Kidney epithelial cell (primary cell): ENCODE measurements around the gene RAB42. TPM values are rescaled to one million over a fixed set of nuclear protein-coding genes. Genes with fewer than 3 reads are reported as not detected.
A peak's percentile ranks its signal among the peaks of the same experiment; 100 is the strongest.

ENCODE experiments used
- DNase-seq: peaks from one replicate; pipeline ENCODE4 v3.0.0-alpha.2; 2010; ENCODE audit warnings: low read depth
- H3K27me3 ChIP-seq: 2 replicates; pipeline ENCODE4 v1.6.0; 2011; ENCODE audit warnings: low read length; ENCODE audit not compliant: control insufficient read depth, insufficient read depth
- H3K36me3 ChIP-seq: 2 replicates; pipeline ENCODE4 v1.5.1; 2011; ENCODE audit warnings: low read length; ENCODE audit not compliant: control insufficient read depth, insufficient read depth
- H3K4me3 ChIP-seq: 2 replicates; pipeline ENCODE4 v1.5.1; 2011; ENCODE audit warnings: low read depth, mild to moderate bottlenecking, control low read depth, low read length
- CTCF ChIP-seq: IDR thresholded peaks from 2 replicates; pipeline ENCODE4 v1.5.1; 2011; ENCODE audit warnings: mild to moderate bottlenecking, moderate library complexity, low read length, control low read depth, inconsistent platforms; ENCODE audit not compliant: insufficient read depth, poor library complexity, severe bottlenecking
- total RNA-seq: library from RNA; depleted of rRNA; stranded (reverse); fragments of >200 nt; gene quantifications from 2 replicates; pipeline ENCODE4 v1.2.3, GENCODE V29; 2015

The RAB42 gene
- total RNA-seq, 1 donor from 2014 or later: 13.5 TPM

GRCh38 chr1:28642847-28643635, 51.0 kb downstream of the RAB42 start, which contains the start of gene TAF12:
Gene TAF12 (minus strand): TSS chr1:28643067. CDS start chr1:28622081, 20,986 bp downstream.
- Histone ChIP-seq H3K36me3 (no peaks in the 10 kb centered on the region), H3K27me3 (no peaks in the 10 kb centered on the region), H3K4me3 (peak within 1 kb of the TSS; percentile 79)
- peak; percentile 27 for TF ChIP-seq CTCF
- peak; percentile 80 for DNase-seq

- no peaks in the 10 kb centered on the region for H3K27me3 ChIP-seq
- no peak overlapping the region for H3K4me3 ChIP-seq
- no peak for DNase-seq
- no peaks in the 10 kb centered on the region for H3K36me3 ChIP-seq
- no peak for TF ChIP-seq CTCF
Observed at GRCh38 chr1:28644494-28644893, 52.4 kb downstream of the RAB42 start.

Other genes with a start within 250 kb of the RAB42 start
- gene PHACTR4, start 222.5 kb upstream of the RAB42 start, total RNA-seq: 31.3 and 31.8 TPM in 2 replicates
- gene RCC1, start 86.2 kb upstream of the RAB42 start, total RNA-seq: 37.6 and 45.2 TPM in 2 replicates
- 11.9 and 20.1 TPM in 2 replicates for gene TRNAU1AP, start 39.2 kb upstream of the RAB42 start, total RNA-seq
- gene TAF12, start 50.8 kb downstream of the RAB42 start, total RNA-seq: 22.4 and 24.6 TPM in 2 replicates
- not detected in 2 replicates for gene RNU11, start 56.3 kb downstream of the RAB42 start, total RNA-seq
- 9.9 and 11.8 TPM in 2 replicates for gene GMEB1, start 76.5 kb downstream of the RAB42 start, total RNA-seq
- gene YTHDF2, start 144.7 kb downstream of the RAB42 start, total RNA-seq: 114 and 131 TPM in 2 replicates
- 0.21 and 0.34 TPM in 2 replicates for gene OPRD1, start 219.9 kb downstream of the RAB42 start, total RNA-seq